OCI-LY3 (cell line): ENCODE measurements around the gene FCRL6.

ENCODE experiments used
- CTCF ChIP-seq: fragments of 200-600, 300-600 bp; sonication (generic); IDR thresholded peaks from 2 replicates; pipeline ENCODE4 v1.5.1; 2014; ENCODE audit warnings: antibody characterized with exemption, low read length, low read depth
- EZH2phosphoT487 ChIP-seq: fragments of 200-600 bp; shearing (Covaris generic); IDR thresholded peaks from 2 replicates; pipeline ENCODE4 v1.6.1; 2018; ENCODE audit warnings: antibody characterized with exemption, mixed run types, low read depth

GRCh38 chr1:159856576-159856975, 54.4 kb downstream of the FCRL6 start:
- TF ChIP-seq CTCF = no peak
- TF ChIP-seq EZH2phosphoT487 = no peak
